Measurements from ENCODE around the gene CCDC170.

DNA sequence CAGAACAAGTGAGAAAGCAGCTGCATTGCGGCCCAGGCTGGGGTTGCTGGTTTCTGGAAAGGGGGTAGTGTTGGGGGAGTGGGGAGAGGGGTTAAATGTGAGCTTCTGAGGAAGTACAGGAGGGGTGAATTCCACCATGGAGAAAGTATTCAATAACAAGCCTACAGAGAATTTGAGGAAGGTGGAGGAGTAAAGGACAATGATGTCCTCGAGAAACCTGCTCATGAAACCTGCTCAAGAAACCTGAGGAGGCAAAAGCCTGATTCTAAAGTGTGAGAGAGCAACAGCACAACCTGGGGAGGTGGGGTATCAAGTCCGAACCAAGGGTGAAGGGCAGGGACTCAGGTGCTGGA lies 175.4 kb downstream of the CCDC170 start:
- TF ChIP-seq CBX3 (IDR thresholded peaks at IDR 0.05; ENCODE audit: borderline replicate concordance in 1 of 2, low read length in 2 of 2) (no peak), EZH2 (IDR thresholded peaks at IDR 0.05; ENCODE audit: borderline replicate concordance, low read depth, low read length) (no peak), TARDBP (IDR thresholded peaks at IDR 0.05) (no peak), FOXA3 (CRISPR knock-in tag; conservative IDR thresholded peaks at IDR 0.05 in 1 of 2, IDR thresholded peaks at IDR 0.05 in 1 of 2) (no peak), FOXJ3 (CRISPR knock-in tag; IDR thresholded peaks at IDR 0.05) (no peak)
- TF ChIP-seq, protein P1, sequence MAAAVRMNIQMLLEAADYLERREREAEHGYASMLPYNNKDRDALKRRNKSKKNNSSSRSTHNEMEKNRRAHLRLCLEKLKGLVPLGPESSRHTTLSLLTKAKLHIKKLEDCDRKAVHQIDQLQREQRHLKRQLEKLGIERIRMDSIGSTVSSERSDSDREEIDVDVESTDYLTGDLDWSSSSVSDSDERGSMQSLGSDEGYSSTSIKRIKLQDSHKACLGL (CRISPR knock-in tag; IDR thresholded peaks at IDR 0.05; ENCODE audit: borderline replicate concordance, poor library complexity, severe bottlenecking): no peak
- TF ChIP-seq, protein P2, sequence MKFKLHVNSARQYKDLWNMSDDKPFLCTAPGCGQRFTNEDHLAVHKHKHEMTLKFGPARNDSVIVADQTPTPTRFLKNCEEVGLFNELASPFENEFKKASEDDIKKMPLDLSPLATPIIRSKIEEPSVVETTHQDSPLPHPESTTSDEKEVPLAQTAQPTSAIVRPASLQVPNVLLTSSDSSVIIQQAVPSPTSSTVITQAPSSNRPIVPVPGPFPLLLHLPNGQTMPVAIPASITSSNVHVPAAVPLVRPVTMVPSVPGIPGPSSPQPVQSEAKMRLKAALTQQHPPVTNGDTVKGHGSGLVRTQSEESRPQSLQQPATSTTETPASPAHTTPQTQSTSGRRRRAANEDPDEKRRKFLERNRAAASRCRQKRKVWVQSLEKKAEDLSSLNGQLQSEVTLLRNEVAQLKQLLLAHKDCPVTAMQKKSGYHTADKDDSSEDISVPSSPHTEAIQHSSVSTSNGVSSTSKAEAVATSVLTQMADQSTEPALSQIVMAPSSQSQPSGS (CRISPR knock-in tag; IDR thresholded peaks at IDR 0.05): no peak
- TF ChIP-seq, protein P3, sequence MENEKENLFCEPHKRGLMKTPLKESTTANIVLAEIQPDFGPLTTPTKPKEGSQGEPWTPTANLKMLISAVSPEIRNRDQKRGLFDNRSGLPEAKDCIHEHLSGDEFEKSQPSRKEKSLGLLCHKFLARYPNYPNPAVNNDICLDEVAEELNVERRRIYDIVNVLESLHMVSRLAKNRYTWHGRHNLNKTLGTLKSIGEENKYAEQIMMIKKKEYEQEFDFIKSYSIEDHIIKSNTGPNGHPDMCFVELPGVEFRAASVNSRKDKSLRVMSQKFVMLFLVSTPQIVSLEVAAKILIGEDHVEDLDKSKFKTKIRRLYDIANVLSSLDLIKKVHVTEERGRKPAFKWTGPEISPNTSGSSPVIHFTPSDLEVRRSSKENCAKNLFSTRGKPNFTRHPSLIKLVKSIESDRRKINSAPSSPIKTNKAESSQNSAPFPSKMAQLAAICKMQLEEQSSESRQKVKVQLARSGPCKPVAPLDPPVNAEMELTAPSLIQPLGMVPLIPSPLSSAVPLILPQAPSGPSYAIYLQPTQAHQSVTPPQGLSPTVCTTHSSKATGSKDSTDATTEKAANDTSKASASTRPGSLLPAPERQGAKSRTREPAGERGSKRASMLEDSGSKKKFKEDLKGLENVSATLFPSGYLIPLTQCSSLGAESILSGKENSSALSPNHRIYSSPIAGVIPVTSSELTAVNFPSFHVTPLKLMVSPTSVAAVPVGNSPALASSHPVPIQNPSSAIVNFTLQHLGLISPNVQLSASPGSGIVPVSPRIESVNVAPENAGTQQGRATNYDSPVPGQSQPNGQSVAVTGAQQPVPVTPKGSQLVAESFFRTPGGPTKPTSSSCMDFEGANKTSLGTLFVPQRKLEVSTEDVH (IDR thresholded peaks at IDR 0.05; ENCODE audit: low read depth, partially characterized antibody): no peak
- TF ChIP-seq, protein P4, sequence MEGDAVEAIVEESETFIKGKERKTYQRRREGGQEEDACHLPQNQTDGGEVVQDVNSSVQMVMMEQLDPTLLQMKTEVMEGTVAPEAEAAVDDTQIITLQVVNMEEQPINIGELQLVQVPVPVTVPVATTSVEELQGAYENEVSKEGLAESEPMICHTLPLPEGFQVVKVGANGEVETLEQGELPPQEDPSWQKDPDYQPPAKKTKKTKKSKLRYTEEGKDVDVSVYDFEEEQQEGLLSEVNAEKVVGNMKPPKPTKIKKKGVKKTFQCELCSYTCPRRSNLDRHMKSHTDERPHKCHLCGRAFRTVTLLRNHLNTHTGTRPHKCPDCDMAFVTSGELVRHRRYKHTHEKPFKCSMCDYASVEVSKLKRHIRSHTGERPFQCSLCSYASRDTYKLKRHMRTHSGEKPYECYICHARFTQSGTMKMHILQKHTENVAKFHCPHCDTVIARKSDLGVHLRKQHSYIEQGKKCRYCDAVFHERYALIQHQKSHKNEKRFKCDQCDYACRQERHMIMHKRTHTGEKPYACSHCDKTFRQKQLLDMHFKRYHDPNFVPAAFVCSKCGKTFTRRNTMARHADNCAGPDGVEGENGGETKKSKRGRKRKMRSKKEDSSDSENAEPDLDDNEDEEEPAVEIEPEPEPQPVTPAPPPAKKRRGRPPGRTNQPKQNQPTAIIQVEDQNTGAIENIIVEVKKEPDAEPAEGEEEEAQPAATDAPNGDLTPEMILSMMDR (IDR thresholded peaks at IDR 0.05 in 2 of 3, conservative IDR thresholded peaks at IDR 0.05 in 1 of 3; ENCODE audit: insufficient read depth in 2 of 3, low read depth in 1 of 3, low read length in 3 of 3): no peak
